Measurements from ENCODE around the gene SPATA9.
"Not testable (repeated sequence)": the region's sequence is repeated elsewhere in the genome, so short reads cannot be mapped to it uniquely, and the experiment has no call there.

SPATA9 gene

DNA sequence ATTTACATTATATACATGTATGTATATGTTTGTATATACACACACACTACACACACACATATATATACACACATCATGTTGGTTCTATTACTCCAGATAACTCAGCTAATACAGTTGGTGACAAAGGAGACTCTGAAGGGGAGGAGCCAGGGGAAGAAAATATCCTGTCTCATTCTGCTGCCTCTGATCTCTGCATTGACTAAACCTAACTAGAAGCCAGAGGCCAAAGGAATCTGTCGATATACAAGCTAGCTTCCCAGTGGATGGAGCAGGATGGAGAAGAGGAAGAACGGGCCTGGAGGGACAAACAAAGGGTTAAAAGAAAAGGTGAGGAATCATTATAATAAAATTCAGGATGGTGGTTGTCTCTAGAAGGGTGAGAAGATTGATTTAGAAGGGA is 34.6 kb upstream of the SPATA9 start:
- DNase-seq (ENCODE audit: low spot score), result no peak

DNA sequence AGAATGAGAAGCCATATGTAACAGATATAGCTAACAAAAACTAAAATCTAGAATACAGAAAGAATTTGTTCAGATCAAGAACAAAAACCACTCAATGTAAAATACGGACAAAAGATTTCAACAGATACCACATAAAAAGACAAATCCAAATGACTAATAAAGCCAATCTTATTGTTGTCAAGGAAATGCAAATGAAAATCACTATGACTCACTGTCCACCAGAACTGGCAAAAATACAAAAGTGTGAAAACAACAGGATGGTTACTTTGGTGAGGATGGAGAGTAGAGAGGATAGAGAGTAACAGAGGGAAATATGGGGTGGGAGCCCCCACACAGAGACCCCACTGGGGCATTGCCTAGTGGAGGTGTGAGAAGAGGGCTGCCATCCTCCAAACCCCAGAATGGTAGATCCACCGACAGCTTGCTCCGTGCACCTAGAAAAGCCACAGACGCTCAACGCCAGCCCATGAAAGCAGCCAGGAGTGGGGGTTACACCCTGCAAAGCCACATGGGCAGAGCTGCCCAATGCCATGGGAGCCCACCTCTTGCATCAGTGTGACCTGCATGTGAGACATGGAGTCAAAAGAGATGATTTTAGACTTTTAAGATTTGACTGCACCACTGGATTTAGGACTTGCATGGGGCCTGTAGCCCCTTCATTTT is 33.1 kb upstream of the SPATA9 start:
- DNase-seq (ENCODE audit: low spot score), result peak; percentile 67

DNA sequence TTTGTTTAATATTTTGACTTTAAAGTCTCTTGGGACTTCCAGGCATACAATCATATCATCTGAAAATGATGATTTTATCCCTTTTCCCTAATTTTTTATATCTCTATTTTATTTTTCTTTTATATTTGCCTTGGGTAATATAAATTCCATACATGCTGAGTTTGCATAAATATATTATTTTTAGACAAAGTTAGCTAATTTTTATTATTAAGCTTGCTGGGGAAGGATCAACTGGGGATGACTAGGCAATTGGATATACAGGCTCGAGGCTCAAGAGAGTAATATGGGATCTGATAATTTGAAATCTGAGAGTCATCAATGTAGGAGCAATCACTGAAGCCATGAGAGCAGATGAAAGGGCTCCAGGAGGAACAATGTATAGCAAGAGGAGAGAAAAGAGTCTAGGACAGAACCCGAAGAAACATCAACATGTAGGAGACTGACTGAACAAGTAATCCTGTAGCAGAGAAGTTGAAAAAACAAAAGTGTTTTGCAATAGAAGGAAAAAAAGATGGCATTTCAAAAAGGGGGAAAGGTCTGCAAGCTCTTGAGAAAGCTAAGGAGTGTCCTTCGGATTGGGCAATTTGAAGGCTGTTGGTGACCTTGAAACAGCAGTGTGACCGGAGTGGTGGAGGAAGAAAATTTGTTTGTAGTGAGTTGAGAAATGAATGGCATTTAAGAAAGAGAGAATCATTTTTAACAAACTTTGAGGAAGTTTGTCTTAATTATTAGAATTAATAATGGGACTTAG is 31.3 kb upstream of the SPATA9 start:
- DNase-seq (ENCODE audit: low spot score), result no peak

DNA sequence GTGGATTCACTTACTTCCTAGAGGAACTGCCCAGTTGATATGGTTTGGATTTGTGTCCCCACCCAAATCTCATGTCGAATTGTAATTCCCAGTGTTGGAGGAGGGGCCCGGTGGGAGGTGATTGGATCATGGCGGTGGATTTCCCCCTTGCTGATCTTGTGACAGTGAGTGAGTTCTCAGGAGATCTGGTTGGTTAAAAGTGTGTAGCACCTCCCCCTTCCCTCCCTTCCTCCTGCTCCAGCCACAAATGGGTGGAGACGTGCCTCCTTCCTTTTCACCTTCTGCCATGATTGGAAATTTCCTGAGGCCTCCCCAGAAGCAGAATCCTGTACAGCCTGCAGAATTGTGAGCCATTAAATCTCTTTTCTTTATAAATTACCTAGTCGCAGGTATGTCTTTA is 30.5 kb upstream of the SPATA9 start:
- not testable (repeated sequence) for DNase-seq (ENCODE audit: low spot score)

DNA sequence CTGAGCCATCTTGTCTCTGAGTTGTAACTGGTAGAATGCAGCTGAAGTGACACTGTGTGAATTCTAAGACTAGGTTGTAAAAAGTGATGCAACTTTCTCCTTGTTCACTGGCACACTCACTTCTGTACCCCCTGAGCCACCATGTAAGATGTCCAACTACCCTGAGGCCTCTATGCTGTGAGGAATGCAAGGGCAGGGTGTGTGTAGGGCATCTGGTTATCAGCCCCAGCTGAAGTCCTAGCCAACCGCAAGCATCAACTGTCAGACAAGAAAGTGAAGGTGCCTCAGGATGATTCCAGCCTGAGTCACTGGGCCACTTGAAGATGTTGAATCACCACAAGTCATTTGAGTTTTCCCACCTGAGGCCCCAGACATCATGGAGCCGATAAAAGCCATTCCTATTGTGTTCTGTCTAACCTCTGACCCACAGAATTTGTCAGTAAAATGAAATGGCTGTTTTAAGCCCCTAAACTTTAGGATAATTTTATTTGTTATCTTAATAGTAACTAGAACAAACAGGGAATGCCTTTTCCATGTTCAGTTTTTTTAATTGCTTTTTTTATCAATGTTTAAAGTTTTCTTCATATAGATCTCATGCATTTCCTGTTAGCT is 29.7 kb upstream of the SPATA9 start:
- DNase-seq (ENCODE audit: low spot score), result peak; percentile 54

GRCh38 chr5:95711501-95712346 is 28.9 kb upstream of the SPATA9 start:
- DNase-seq (ENCODE audit: low spot score), result no peak

GRCh38 chr5:95710651-95711500 is 28.1 kb upstream of the SPATA9 start:
- DNase-seq (ENCODE audit: low spot score), result not testable (repeated sequence)

- no peak for DNase-seq (ENCODE audit: low spot score)
Measured at GRCh38 chr5:95709967-95710650, 27.3 kb upstream of the SPATA9 start.

- no peak for DNase-seq (ENCODE audit: low spot score)
Measured at GRCh38 chr5:95708876-95709275, 26.1 kb upstream of the SPATA9 start.

GRCh38 chr5:95707534-95708188 is 24.9 kb upstream of the SPATA9 start:
- not testable (repeated sequence) for DNase-seq (ENCODE audit: low spot score)

GRCh38 chr5:95707055-95707454 is 24.3 kb upstream of the SPATA9 start:
- DNase-seq (ENCODE audit: low spot score), result no peak

- not testable (repeated sequence) for DNase-seq (ENCODE audit: low spot score)
Measured at GRCh38 chr5:95706196-95706595, 23.4 kb upstream of the SPATA9 start.

GRCh38 chr5:95704150-95704549 is 21.4 kb upstream of the SPATA9 start:
- no peak for DNase-seq (ENCODE audit: low spot score)

DNA sequence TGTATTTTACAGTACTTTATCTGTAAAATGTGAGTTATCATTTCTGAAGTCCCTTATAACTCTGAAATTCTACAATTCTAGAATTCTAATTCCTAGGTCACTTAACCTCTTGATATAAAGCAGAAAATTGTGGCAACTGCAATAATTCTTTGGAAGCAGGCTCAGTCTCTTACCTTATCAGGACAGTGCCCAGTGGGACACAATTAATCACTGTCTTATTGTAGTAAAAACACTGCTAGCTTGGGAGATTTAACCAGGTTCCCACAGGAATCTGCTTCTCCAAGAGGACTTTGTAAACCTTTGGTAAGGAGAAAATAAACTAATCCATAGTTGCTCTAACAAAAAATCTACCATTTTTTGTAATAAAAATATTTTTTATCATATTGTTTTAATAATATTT is 18.3 kb upstream of the SPATA9 start:
- no peak for DNase-seq (ENCODE audit: low spot score)

- no peak for DNase-seq (ENCODE audit: low spot score)
Measured at GRCh38 chr5:95699337-95699736, 16.5 kb upstream of the SPATA9 start.

GRCh38 chr5:95697781-95698681 is 15.2 kb upstream of the SPATA9 start:
- DNase-seq (ENCODE audit: low spot score), result no peak

DNA sequence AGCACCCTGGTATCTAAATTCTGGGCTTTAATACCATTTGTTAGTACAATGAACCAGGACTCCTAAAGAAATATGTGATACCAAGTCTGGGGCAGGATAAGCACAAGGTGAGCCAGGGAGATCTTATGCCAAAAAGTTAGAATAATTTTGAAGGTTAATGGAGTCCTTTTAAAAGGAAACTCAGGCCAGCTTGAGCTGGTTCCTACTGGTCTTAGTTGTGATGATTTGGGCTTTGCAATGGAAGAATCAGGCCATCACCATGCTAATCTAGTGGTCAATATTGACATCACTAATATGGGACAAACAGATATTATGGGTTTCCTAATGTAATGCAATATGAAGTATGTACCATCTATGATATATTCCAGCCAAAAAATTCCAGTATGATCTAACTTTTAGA is 7.5 kb upstream of the SPATA9 start:
- DNase-seq (ENCODE audit: low spot score), result no peak

DNA sequence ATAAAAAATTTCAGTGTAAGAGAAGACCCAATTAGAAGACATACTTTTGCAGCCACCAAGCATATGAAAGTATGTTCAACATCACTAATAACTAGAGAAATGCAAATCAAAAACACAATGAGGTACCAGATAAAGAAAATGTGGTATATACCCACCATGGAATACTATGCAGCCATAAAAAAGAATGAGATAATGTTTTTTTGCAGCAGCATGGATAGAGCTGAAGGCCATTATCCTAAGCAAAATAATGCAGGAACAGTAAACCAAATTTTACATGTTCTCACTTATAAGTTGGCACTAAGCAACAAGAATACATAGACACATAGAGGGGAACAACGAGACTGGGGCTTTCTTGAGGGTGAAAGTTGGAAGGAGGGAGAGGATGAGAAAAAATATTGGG is 6.9 kb upstream of the SPATA9 start:
- DNase-seq (ENCODE audit: low spot score), result no peak

DNA sequence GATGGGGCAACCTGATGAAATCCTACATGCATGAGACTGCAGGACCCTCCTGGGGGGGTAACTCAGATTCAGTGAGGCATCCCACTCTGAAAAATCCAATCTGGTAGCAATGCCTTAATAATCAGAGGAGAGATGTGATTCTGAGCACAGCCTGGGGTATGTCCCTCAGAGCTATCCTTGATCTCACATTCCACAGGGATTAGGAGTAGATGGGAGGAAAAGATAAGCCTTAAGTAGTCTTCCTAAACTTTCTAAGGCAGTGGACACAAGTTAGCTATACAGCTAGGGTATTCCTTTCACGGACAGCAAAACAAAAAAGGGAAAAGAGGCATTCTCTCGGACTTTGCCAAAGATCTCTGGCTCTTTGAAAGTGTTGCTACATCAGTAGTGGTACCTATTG is 3.9 kb upstream of the SPATA9 start:
- no peak for DNase-seq (ENCODE audit: low spot score)

Measured in AG20443 (cell line).